Panc1 (cell line): ENCODE results near the gene GAP43. TPM values are rescaled to one million over a fixed set of nuclear protein-coding genes. Genes with fewer than 3 reads are reported as not detected.

ENCODE experiments used
- ATAC-seq: fragments of 200-7000 bp; cut with Tn5 transposase; 2 replicates; pipeline ENCODE4 v1.9.1; 2020; ENCODE audit warnings: mild to moderate bottlenecking, moderate library complexity
- BruUV-seq: library from RNA; stranded (reverse); fragments of 400-500 nt; replicated peaks from 2 replicates; lab custom pipeline; 2021; lab: Mats Ljungman, UMichigan
- CTCF ChIA-PET: fragments of 300-600 bp; sonication (Branson Sonifier 250); formaldehyde crosslinking; loops from one replicate; lab custom pipeline; 2022; ENCODE audit warnings: antibody characterized with exemption; lab: Charles Lee
- POLR2A ChIA-PET: fragments of 300-600 bp; sonication (Branson Sonifier 250); formaldehyde crosslinking; loops from one replicate; lab custom pipeline; 2022; ENCODE audit warnings: antibody characterized with exemption; lab: Charles Lee
- DNase-seq: peaks from one replicate; pipeline ENCODE4 v3.0.0-alpha.2; 2010; ENCODE audit warnings: low read depth, low spot score
- H3K27ac ChIP-seq: 2 replicates; pipeline ENCODE4 v1.5.1; 2011; ENCODE audit warnings: mild to moderate bottlenecking, low read length, inconsistent platforms
- H3K27me3 ChIP-seq: fragments of 200-500 bp; sonication (Bioruptor generic); 2 replicates; pipeline ENCODE4 v1.6.0; 2014; ENCODE audit warnings: low read length, inconsistent platforms; ENCODE audit not compliant: control insufficient read depth, insufficient read depth
- H3K36me3 ChIP-seq: fragments of 200-500 bp; sonication (Bioruptor generic); 2 replicates; pipeline ENCODE4 v1.5.1; 2014; ENCODE audit warnings: inconsistent platforms, mild to moderate bottlenecking, low read length, moderate library complexity; ENCODE audit not compliant: control insufficient read depth, insufficient read depth
- H3K4me1 ChIP-seq: 2 replicates; pipeline ENCODE4 v1.5.1; 2011; ENCODE audit warnings: inconsistent platforms, mild to moderate bottlenecking, low read length, moderate library complexity; ENCODE audit not compliant: control insufficient read depth, insufficient read depth
- H3K4me3 ChIP-seq, 2 experiments: 2 replicates each; pipeline ENCODE4 v1.5.1; 2011 to 2012; ENCODE audit warnings: low read depth in 2 of 2, low read length in 2 of 2, mild to moderate bottlenecking in 2 of 2, inconsistent platforms in 1 of 2, moderate library complexity in 1 of 2
- H3K9me3 ChIP-seq: fragments of 200-500 bp; sonication (Bioruptor generic); 2 replicates; pipeline ENCODE4 v1.5.1; 2014; ENCODE audit warnings: low read depth, mild to moderate bottlenecking, inconsistent platforms, low read length, moderate library complexity; ENCODE audit not compliant: control insufficient read depth, insufficient read depth
- POLR2AphosphoS5 ChIP-seq: IDR thresholded peaks from 2 replicates; pipeline ENCODE4 v1.6.1; 2012; ENCODE audit warnings: mild to moderate bottlenecking, low read depth, low read length, moderate library complexity
- SIN3A ChIP-seq: IDR thresholded peaks from 2 replicates; pipeline ENCODE4 v1.6.1; 2012; ENCODE audit warnings: low read depth, mild to moderate bottlenecking, low read length, moderate library complexity, borderline replicate concordance; ENCODE audit not compliant: insufficient read depth
- TCF7L2 ChIP-seq: IDR thresholded peaks from 2 replicates; pipeline ENCODE4 v1.6.1; 2011; ENCODE audit warnings: mild to moderate bottlenecking, low read depth, low read length, inconsistent platforms
- in situ Hi-C: cut with HindIII; loops from 2 replicates; pipeline ENCODE4 v1.10.0; 2016; ENCODE audit warnings: low sequenced_read_pairs, low pct_unique_long_range_greater_than_20kb
- intact Hi-C: fragments of 100-400 bp; cut with micrococcal nuclease; formaldehyde crosslinking; loops from one replicate; pipeline ENCODE4 v1.10.0; 2022; ENCODE audit not compliant: unreplicated experiment
- total RNA-seq: library from RNA; stranded (reverse); gene quantifications from one replicate; pipeline ENCODE4 v1.2.1, GENCODE V29; 2021; ENCODE audit not compliant: unreplicated experiment
- TF ChIP-seq, protein P1 (sequence below), 2 experiments: IDR thresholded peaks; 2 replicates each; pipeline ENCODE4 v1.6.1; 2011 to 2012; ENCODE audit warnings: low read depth in 2 of 2, control low read depth in 1 of 2, low read length in 1 of 2, mild to moderate bottlenecking in 1 of 2, moderate library complexity in 1 of 2; ENCODE audit not compliant: insufficient read depth in 1 of 2
- TF ChIP-seq, protein P2 (sequence below): fragments of 450-650 bp; IDR thresholded peaks from 2 replicates; pipeline ENCODE4 v1.5.1; 2017; ENCODE audit warnings: mild to moderate bottlenecking

Gene GAP43
- total RNA-seq, 1 experiment from 2014 or later: not detected

DNA sequence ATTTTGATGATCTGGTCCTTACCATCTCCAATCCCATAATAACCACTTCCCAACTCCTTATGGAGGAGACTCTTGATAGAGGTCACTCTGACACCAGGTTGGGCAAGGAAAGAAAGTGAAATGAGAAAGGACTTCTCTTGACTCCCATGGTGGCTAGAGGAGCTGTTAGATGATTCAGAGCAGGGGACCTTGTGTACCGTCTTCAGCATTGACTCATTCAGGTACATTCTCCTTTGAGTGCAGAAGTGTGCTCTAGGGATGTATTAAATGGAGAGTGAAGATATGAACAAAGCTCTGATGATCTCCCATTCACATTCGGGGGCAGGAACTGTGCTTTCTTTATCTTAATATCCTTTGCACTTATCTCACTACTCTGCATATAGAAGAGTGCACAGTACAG, 46.3 kb upstream of the GAP43 start:
- H3K27ac ChIP-seq: no peak overlapping the region
- H3K4me3 ChIP-seq: no peak overlapping the region
- BruUV-seq: no TSS peak
- no peaks in the 10 kb centered on the region for H3K36me3 ChIP-seq
- intact Hi-C loops: no loop called here
- DNase-seq (no peak), ATAC-seq (no peak)
- ChIA-PET CTCF (no interaction called here), POLR2A (no interaction called here)
- in situ Hi-C loops: no loop called here
- H3K27me3 ChIP-seq: no peaks in the 10 kb centered on the region; the same call in 1 of the 2 replicates
- no peaks in the 10 kb centered on the region for H3K9me3 ChIP-seq
- no peak for TF ChIP-seq POLR2AphosphoS5
- TF ChIP-seq, protein P1, sequence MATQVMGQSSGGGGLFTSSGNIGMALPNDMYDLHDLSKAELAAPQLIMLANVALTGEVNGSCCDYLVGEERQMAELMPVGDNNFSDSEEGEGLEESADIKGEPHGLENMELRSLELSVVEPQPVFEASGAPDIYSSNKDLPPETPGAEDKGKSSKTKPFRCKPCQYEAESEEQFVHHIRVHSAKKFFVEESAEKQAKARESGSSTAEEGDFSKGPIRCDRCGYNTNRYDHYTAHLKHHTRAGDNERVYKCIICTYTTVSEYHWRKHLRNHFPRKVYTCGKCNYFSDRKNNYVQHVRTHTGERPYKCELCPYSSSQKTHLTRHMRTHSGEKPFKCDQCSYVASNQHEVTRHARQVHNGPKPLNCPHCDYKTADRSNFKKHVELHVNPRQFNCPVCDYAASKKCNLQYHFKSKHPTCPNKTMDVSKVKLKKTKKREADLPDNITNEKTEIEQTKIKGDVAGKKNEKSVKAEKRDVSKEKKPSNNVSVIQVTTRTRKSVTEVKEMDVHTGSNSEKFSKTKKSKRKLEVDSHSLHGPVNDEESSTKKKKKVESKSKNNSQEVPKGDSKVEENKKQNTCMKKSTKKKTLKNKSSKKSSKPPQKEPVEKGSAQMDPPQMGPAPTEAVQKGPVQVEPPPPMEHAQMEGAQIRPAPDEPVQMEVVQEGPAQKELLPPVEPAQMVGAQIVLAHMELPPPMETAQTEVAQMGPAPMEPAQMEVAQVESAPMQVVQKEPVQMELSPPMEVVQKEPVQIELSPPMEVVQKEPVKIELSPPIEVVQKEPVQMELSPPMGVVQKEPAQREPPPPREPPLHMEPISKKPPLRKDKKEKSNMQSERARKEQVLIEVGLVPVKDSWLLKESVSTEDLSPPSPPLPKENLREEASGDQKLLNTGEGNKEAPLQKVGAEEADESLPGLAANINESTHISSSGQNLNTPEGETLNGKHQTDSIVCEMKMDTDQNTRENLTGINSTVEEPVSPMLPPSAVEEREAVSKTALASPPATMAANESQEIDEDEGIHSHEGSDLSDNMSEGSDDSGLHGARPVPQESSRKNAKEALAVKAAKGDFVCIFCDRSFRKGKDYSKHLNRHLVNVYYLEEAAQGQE (IDR thresholded peaks at IDR 0.05; ENCODE audit: insufficient read depth in 1 of 2, low read depth in 2 of 2, low read length in 1 of 2): no peak
- TF ChIP-seq SIN3A: no peak
- TF ChIP-seq, protein P2, sequence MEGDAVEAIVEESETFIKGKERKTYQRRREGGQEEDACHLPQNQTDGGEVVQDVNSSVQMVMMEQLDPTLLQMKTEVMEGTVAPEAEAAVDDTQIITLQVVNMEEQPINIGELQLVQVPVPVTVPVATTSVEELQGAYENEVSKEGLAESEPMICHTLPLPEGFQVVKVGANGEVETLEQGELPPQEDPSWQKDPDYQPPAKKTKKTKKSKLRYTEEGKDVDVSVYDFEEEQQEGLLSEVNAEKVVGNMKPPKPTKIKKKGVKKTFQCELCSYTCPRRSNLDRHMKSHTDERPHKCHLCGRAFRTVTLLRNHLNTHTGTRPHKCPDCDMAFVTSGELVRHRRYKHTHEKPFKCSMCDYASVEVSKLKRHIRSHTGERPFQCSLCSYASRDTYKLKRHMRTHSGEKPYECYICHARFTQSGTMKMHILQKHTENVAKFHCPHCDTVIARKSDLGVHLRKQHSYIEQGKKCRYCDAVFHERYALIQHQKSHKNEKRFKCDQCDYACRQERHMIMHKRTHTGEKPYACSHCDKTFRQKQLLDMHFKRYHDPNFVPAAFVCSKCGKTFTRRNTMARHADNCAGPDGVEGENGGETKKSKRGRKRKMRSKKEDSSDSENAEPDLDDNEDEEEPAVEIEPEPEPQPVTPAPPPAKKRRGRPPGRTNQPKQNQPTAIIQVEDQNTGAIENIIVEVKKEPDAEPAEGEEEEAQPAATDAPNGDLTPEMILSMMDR: no peak
- TF ChIP-seq TCF7L2: no peak
- no peaks in the 10 kb centered on the region for H3K4me1 ChIP-seq

DNA sequence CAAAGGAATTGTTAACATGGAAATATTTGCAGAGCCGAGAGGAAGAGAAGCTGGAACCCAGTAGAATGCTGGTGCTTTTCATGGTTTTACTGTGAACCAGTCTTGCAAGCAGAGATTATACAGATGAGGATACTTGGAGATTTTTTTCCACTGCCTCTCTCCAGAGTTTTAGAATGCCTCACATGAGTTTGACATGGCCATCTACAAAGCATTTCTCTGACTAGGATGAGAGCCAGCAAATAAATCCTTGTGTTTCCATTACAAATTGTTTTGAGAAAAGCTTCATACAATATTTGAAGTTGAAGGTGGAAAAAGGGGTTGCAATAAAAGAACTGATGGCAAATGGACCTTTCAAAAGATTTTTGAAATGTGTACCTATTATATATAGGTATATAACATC, 45.0 kb upstream of the GAP43 start:
- H3K36me3 ChIP-seq: no peaks in the 10 kb centered on the region
- intact Hi-C loops (no loop called here), in situ Hi-C loops (no loop called here)
- DNase-seq: no peak
- TF ChIP-seq SIN3A (no peak), POLR2AphosphoS5 (no peak), TCF7L2 (no peak)
- TF ChIP-seq, protein P1 (IDR thresholded peaks at IDR 0.05; ENCODE audit: insufficient read depth in 1 of 2, low read depth in 2 of 2, low read length in 1 of 2): no peak
- TF ChIP-seq, protein P2: no peak
- no peaks in the 10 kb centered on the region; the same call in 1 of the 2 replicates for H3K27me3 ChIP-seq
- H3K9me3 ChIP-seq: no peaks in the 10 kb centered on the region
- ATAC-seq: no peak
- no peaks in the 10 kb centered on the region for H3K4me1 ChIP-seq
- ChIA-PET POLR2A (no interaction called here), CTCF (no interaction called here)
- H3K4me3 ChIP-seq: no peak overlapping the region
- no TSS peak for BruUV-seq
- H3K27ac ChIP-seq: no peak overlapping the region
